ENCODE results near the gene SF3A2.

SF3A2 gene

GRCh38 chr19:2221918-2222317 lies 14.7 kb upstream of the SF3A2 start:
- no peak for DNase-seq (ENCODE audit: low spot score)

GRCh38 chr19:2223391-2223790 lies 13.2 kb upstream of the SF3A2 start:
- TF ChIP-seq, protein P1, sequence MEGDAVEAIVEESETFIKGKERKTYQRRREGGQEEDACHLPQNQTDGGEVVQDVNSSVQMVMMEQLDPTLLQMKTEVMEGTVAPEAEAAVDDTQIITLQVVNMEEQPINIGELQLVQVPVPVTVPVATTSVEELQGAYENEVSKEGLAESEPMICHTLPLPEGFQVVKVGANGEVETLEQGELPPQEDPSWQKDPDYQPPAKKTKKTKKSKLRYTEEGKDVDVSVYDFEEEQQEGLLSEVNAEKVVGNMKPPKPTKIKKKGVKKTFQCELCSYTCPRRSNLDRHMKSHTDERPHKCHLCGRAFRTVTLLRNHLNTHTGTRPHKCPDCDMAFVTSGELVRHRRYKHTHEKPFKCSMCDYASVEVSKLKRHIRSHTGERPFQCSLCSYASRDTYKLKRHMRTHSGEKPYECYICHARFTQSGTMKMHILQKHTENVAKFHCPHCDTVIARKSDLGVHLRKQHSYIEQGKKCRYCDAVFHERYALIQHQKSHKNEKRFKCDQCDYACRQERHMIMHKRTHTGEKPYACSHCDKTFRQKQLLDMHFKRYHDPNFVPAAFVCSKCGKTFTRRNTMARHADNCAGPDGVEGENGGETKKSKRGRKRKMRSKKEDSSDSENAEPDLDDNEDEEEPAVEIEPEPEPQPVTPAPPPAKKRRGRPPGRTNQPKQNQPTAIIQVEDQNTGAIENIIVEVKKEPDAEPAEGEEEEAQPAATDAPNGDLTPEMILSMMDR (IDR thresholded peaks at IDR 0.05): no peak
- no peak overlapping the region for H3K27ac ChIP-seq
- no peak overlapping the region for H3K4me3 ChIP-seq
- DNase-seq (ENCODE audit: low spot score): no peak

More at GRCh38 chr19:2221918-2222317, 14.7 kb upstream of the SF3A2 start:
- TF ChIP-seq, protein P1 (IDR thresholded peaks at IDR 0.05): no peak
- Histone ChIP-seq H3K4me3 (no peak overlapping the region), H3K27ac (peak overlapping the region in 1 of 2 donors; percentile 2)

DNA sequence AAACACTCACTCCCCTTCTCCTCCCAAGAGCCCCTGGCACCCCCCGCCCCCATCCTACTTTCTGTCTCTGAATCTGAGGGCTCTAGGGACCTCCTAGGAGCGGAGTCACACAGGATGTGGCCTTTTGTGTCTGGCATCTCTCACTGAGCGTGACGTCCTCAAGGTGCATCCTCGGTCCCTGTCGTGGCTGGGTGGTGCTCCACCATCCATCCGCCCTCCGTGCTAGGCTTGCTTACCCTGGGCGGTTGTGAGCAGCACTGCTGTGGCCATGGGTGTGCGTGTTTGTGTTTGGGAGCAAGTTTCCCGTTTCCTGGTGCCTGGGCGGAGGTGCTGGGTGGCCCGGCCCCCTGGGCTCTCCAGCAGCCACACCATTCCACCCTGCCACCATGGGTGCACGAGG lies 12.7 kb upstream of the SF3A2 start:
- DNase-seq (ENCODE audit: low spot score): no peak
- TF ChIP-seq, protein P1 (IDR thresholded peaks at IDR 0.05): no peak
- Histone ChIP-seq H3K27ac (no peak overlapping the region), H3K4me3 (no peak overlapping the region)

GRCh38 chr19:2224754-2225349 lies 11.8 kb upstream of the SF3A2 start:
- H3K27ac ChIP-seq: no peak overlapping the region
- DNase-seq (ENCODE audit: low spot score): no peak
- TF ChIP-seq, protein P1 (IDR thresholded peaks at IDR 0.05): no peak
- no peak overlapping the region for H3K4me3 ChIP-seq

DNA sequence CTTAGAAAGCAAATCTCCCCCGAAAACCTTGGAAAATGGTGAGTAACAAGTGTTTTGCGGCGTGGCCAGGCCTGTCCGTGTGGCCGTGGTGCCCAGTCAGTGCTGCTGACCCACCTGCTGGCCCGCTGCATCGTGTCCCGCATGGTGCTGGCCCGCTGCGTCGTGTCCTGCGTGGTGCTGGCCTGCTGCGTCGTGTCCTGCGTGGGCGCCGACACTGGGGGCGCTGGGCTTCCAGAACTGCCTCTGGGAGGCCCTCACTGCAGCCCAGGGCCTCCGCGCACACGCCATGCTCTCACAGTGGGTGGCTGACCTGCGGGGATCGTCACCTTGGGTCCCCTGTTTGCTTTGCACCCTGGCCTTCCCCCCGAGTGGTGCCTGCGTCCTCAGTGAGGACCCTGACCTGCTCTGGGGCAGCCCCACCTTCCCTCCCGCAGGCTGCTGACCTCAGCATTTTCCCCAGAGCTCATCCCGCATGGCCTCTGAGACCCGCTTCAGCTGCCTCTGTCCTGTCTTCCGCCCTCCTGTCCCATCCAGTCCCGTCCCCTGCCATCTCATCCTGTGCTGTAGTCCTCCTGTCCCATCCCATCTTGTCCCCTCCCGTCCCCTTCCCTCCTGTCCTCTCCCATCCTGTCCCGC lies 11.1 kb upstream of the SF3A2 start:
- TF ChIP-seq, protein P1 (IDR thresholded peaks at IDR 0.05): no peak
- no peak overlapping the region for H3K27ac ChIP-seq
- DNase-seq (ENCODE audit: low spot score): no peak
- H3K4me3 ChIP-seq: no peak overlapping the region

DNA sequence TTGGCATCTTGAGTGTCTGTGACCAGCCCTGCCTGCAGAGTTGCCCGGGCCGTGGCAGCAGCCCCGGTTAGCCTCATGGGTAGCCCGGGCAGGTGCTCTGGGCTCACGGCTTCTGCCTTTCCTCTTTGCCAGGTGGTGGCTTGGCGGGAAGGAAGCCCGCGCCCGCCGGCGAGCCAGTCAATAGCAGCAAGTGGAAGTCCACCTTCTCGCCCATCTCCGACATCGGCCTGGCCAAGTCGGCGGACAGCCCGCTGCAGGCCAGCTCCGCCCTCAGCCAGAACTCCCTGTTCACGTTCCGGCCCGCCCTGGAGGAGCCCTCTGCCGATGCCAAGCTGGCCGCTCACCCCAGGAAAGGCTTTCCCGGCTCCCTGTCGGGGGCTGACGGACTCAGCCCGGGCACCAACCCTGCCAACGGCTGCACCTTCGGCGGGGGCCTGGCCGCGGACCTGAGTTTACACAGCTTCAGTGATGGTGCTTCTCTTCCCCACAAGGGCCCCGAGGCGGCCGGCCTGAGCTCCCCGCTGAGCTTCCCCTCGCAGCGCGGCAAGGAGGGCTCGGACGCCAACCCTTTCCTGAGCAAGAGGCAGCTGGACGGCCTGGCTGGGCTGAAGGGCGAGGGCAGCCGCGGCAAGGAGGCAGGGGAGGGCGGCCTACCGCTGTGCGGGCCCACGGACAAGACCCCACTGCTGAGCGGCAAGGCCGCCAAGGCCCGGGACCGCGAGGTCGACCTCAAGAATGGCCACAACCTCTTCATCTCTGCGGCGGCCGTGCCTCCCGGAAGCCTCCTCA lies 10.4 kb upstream of the SF3A2 start:
- Histone ChIP-seq H3K4me3 (no peak overlapping the region), H3K27ac (no peak overlapping the region)
- TF ChIP-seq, protein P1 (IDR thresholded peaks at IDR 0.05): no peak
- no peak for DNase-seq (ENCODE audit: low spot score)

Data from coronary artery (tissue), 2 donors.